HG03469 (cell line): ENCODE measurements around the gene BTLA.
"Not testable (repeated sequence)": the region's sequence is repeated elsewhere in the genome, so short reads cannot be mapped to it uniquely, and the experiment has no call there.

ENCODE experiments used
- ATAC-seq: cut with Tn5 transposase; IDR thresholded peaks from one replicate; pipeline ENCODE4 v1.9.1; 2021; ENCODE audit warnings: mild to moderate bottlenecking, moderate library complexity, moderate number of reproducible peaks; ENCODE audit not compliant: unreplicated experiment

Gene BTLA

GRCh38 chr3:112456147-112456546 lies 43.1 kb downstream of the BTLA start:
- ATAC-seq, result no peak

DNA sequence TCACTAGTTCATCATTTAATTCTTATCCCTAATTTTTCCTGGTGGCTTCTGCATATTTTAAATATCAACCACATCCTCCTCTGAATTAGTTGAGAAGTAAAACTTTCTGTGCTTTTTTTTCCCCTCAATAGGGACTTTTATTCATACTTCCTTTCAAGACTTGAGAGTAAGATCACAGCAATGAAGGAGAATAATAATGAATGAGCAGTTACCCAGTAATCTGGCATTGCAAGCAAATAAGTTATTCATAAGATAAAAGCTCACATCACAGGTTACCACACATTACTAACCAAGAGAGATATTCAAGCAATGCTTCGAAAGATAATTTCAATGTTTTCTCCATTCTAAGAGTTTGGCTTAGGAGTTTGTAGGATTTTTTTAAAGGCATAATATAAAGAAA lies 50.3 kb downstream of the BTLA start:
- no peak for ATAC-seq

GRCh38 chr3:112446343-112446742 lies 52.9 kb downstream of the BTLA start:
- no peak for ATAC-seq

- ATAC-seq, result no peak
These were observed 53.4 kb downstream of the BTLA start for GRCh38 chr3:112445839-112446238.

DNA sequence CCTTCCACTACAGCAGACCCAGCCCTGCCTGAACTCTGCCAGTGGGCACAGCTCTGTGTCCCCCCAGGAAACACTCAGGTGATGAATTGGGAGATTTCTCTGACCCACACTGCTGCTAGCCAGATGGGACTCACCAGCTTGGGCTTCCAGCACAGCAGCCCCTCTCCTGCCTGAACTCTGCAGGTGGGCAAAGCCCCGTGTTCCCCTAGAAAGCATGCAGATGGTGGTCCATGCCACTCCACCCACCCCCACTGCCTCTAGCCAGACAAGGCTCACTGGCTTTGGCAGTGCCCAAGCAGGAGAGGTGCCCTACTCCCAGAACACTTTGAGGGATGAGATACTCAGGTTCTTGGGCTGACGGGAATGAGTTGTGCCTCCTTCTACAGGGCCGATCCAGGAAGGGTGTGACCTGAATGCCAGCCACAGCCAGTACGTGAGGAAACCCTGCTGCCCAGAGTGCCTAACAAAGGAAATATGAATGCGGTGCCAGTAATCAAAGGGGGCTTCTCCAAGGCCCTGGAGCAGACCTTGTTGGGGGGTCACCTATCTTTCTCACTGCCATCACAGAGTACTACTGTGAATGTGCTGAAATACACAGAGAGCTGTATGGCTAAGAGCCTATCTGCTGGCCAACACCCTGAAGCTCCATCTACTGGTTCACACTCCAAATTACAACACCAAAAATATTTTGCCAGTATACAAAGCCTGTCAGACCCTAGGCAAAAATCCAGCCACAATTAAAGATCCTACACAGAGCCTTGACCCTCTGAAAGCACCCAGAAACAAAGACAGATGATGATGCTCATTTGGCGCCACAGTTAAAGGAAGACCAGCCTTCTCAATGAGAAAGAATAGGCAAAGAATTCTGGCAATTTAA lies 61.9 kb downstream of the BTLA start:
- no peak for ATAC-seq

DNA sequence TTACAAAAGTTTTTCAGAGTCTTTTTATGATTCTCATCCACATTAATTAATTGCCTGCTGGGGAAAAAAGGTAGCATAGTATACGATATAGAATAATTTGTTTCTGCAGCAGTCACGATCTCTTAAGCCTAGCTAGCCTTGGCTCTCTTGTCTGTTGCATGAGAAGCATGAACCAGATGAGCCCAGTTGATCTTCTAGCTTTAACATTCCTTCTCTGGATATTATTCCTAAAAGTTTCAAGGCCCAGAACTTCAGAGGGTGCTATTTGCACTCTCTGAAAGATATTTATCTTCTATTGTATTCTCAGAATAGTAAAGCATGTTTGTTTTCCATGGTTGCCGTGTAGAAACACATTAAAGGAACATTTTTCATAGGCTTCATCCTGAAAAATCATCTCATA lies 69.3 kb downstream of the BTLA start:
- ATAC-seq, result no peak

DNA sequence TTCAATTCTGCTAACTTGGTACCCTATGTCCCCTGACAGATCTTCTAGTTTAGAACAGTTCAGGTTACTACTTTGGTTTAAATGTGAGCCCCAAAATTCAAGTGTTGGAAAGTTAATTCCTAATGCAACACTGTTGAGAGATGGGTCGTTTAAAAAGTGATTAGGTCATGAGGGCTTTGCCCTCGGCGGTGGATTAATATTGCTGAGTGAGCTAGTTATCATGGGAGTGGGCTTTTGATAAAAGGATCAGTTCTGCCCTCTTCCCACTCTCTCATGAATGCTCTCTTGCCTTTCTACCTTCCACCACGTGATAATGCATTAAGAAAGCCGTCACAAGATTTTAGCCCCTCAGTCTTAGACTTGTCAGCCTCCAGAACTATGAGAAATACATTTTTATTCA lies 72.1 kb downstream of the BTLA start:
- ATAC-seq, result no peak

DNA sequence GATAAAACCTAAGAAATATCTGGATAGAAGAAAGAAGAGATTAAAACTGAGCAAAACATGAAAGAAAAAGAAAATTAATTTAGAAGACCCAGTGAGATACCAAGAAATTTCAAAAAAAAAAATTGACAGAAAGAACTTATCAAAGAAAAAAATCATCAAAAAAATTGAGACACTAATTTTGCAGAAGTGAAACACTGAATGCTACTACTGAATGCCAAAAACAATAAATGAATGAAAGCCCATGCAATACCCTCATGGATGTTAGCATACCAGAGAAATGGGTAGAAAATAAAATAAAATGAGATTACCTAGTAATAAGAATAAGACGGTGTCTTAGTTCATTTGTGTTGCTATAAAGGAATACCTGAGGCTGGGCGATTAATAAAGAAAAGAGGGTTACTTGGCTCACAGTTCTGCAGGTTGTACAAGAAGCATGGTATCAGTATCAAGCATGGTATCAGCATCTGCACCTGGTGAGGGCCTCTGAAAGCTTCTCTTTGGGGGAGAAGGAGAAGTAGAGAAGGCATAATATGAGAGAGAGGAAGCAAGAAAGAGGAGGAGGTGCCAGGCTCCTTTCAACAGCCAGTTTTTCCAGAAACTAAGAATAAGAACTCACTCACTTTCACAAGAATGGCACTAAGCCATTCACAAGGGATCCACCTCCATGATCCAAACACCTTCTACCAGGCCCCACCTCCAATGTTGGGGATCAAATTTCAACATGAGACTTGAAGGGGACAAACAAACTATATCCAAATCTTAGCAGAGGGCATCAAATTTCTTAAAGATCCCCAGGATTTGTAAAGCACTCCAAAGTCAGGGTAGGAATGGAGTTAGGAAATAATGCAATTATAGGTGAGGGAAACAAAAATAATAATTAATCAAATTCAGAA lies 73.2 kb downstream of the BTLA start:
- no peak for ATAC-seq

GRCh38 chr3:112425382-112425781 lies 73.9 kb downstream of the BTLA start:
- ATAC-seq, result no peak

- ATAC-seq, result no peak
These were observed 74.9 kb downstream of the BTLA start for GRCh38 chr3:112424394-112424793.

DNA sequence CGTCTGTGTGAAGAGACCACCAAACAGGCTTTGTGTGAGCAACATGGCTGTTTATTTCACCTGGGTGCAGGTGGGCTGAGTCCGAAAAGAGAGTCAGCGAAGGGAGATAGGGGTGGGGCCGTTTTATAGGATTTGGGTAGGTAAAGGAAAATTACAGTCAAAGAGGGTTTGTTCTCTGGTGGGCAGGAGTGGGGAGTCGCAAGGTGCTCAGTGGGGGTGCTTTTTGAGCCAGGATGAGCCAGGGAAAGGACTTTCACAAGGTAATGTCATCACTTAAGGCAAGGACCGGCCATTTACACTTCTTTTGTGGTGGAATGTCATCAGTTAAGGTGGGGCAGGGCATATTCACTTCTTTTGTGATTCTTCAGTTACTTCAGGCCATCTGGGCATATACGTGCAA lies 76.4 kb downstream of the BTLA start:
- not testable (repeated sequence) for ATAC-seq

- ATAC-seq, result not testable (repeated sequence)
These were observed 80.7 kb downstream of the BTLA start for GRCh38 chr3:112418526-112418925.

DNA sequence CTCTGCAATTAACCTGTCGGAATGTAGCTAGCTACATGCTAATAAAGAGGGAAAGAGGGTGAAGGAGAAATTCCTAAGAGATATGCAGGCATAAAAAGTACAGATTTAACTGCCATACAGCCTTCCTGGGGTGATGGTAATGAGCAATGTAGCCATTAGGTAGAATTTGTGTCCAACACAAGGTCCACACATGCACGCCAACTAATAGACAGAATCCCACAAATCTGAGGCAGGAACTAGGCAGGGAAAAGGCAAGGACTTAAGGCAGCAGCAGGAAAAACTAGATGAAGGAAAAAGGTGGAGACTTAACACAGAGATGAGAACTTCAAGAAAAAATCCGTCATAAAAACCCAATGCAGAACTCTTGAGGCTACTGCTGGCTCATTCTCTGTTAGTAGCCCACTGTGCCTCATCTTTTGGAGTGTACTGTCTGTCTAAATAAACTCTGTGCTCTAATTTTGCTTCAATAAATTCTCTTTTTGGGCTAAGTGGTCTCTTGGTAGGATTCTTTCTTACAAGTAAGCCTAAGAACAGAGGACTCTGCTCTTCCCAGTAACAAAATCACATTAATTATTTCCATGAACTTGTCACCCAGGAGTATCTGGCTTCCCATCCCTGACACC lies 81.5 kb downstream of the BTLA start:
- ATAC-seq, result no peak

- ATAC-seq, result no peak
These were observed 82.7 kb downstream of the BTLA start for GRCh38 chr3:112416391-112417212.

GRCh38 chr3:112415390-112415789 lies 83.9 kb downstream of the BTLA start:
- no peak for ATAC-seq
